Epidermal melanocyte (primary cell): ENCODE measurements around the gene LMOD2.
"Not testable (repeated sequence)": the region's sequence is repeated elsewhere in the genome, so short reads cannot be mapped to it uniquely, and the experiment has no call there.

Experiments
- DNase-seq: peaks from one replicate; pipeline ENCODE4 v3.0.0; 2011; ENCODE audit warnings: low spot score; ENCODE audit not compliant: insufficient read length

Gene LMOD2

GRCh38 chr7:123655614-123656013, at the start of gene LMOD2:
Gene LMOD2 (plus strand): TSS chr7:123655866. CDS start chr7:123655964, 98 bp downstream.
- DNase-seq, result no peak

- no peak for DNase-seq
Observed at GRCh38 chr7:123607423-123607975, 48.2 kb upstream of the LMOD2 start.

GRCh38 chr7:123608991-123609882, 46.4 kb upstream of the LMOD2 start:
- no peak for DNase-seq

- no peak for DNase-seq
Observed at GRCh38 chr7:123609883-123610239, 45.8 kb upstream of the LMOD2 start.

- no peak for DNase-seq
Observed at GRCh38 chr7:123612024-123612423, 43.6 kb upstream of the LMOD2 start.

- peak; percentile 29 for DNase-seq
Observed at GRCh38 chr7:123615344-123615743, 40.3 kb upstream of the LMOD2 start.

- no peak for DNase-seq
Observed at GRCh38 chr7:123616223-123616622, 39.4 kb upstream of the LMOD2 start.

GRCh38 chr7:123621707-123622106, 34.0 kb upstream of the LMOD2 start:
- DNase-seq, result no peak

GRCh38 chr7:123622660-123623386, 32.8 kb upstream of the LMOD2 start:
- no peak for DNase-seq

GRCh38 chr7:123624527-123625183, 31.0 kb upstream of the LMOD2 start:
- DNase-seq, result no peak

GRCh38 chr7:123625254-123625653, 30.4 kb upstream of the LMOD2 start:
- no peak for DNase-seq

- no peak for DNase-seq
Observed at GRCh38 chr7:123627851-123628250, 27.8 kb upstream of the LMOD2 start.

GRCh38 chr7:123628829-123629228, 26.8 kb upstream of the LMOD2 start:
- DNase-seq, result no peak

GRCh38 chr7:123629281-123629680, 26.4 kb upstream of the LMOD2 start:
- no peak for DNase-seq

GRCh38 chr7:123632808-123633207, 22.9 kb upstream of the LMOD2 start:
- no peak for DNase-seq

GRCh38 chr7:123633553-123633952, 22.1 kb upstream of the LMOD2 start:
- no peak for DNase-seq

GRCh38 chr7:123634011-123634573, 21.6 kb upstream of the LMOD2 start:
- DNase-seq, result not testable (repeated sequence)

GRCh38 chr7:123635551-123636359, 19.9 kb upstream of the LMOD2 start:
- no peak for DNase-seq

- DNase-seq, result no peak
Observed at GRCh38 chr7:123637203-123637602, 18.5 kb upstream of the LMOD2 start.

- no peak for DNase-seq
Observed at GRCh38 chr7:123637878-123638277, 17.8 kb upstream of the LMOD2 start.

- no peak for DNase-seq
Observed at GRCh38 chr7:123639631-123640030, 16.0 kb upstream of the LMOD2 start.
